ENCODE measurements around the gene PNKD. TPM values are rescaled to one million over a fixed set of nuclear protein-coding genes. Genes with fewer than 3 reads are reported as not detected.

The PNKD gene
- total and polyA plus RNA-seq, 2 of the 8 experiments (the other 6 are each of a cell fraction or from before 2014, with no cell fraction given), result 43.9 to 65.4 TPM

GRCh38 chr2:218295029-218295428 is 24.7 kb downstream of the PNKD start (continued):
- no peak for TF ChIP-seq TBP (IDR thresholded peaks at IDR 0.05; ENCODE audit: low read depth, low read length)
